A204.1 (cell line): ENCODE results near the gene CCNB1IP1.
"Not testable (repeated sequence)": the region's sequence is repeated elsewhere in the genome, so short reads cannot be mapped to it uniquely, and the experiment has no call there.

ENCODE experiments used
- FAIRE-seq: peaks from 2 replicates; lab custom pipeline; 2012; peaks lifted over from hg19 to GRCh38; lab: Jason Lieb, UNC

Gene CCNB1IP1

GRCh38 chr14:20331053-20331613, 1.9 kb downstream of the CCNB1IP1 start:
- no peak for FAIRE-seq

- FAIRE-seq = no peak
Measured at GRCh38 chr14:20329355-20329754, 3.7 kb downstream of the CCNB1IP1 start.

DNA sequence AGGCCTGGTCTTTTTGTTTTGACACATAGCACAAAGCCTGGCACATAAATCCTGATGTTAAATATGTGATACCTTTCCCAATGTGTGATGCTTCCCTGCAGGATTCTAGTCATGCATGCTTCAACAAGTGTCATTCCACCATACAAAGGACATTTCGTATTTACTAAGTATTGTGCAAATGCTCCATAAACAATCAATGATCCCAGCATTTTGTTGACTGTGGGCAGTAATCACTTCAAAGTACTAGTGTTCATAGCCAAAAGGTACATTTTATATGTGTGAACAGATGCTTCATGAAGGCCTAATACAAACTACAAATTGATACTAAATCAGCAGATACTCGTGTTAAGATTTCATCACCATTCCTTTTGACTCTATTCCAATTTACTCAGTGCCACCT, 4.4 kb downstream of the CCNB1IP1 start:
- FAIRE-seq = no peak

GRCh38 chr14:20327005-20327869, 5.8 kb downstream of the CCNB1IP1 start:
- FAIRE-seq = peak; percentile 99

DNA sequence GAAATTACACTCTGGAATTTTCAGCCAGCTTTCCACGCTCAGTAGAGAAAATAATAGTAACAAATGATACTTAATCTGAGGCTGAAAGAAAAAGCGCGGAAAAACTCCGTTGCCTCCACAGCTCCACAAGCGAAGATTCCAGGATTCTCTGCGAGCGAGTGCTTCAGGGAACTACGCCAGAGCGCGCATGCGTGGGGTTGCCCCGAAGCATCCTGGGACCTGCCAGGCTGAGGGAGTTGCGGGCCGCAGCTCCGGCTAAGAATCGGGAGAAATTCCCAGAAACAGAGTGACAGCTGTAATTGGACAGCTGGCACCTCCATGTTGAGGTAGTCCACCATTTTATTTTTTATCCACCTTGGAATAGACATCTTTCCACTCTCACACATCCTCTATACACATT, 15.4 kb downstream of the CCNB1IP1 start:
- FAIRE-seq = no peak

GRCh38 chr14:20314026-20314425, 19.1 kb downstream of the CCNB1IP1 start:
- FAIRE-seq = no peak

DNA sequence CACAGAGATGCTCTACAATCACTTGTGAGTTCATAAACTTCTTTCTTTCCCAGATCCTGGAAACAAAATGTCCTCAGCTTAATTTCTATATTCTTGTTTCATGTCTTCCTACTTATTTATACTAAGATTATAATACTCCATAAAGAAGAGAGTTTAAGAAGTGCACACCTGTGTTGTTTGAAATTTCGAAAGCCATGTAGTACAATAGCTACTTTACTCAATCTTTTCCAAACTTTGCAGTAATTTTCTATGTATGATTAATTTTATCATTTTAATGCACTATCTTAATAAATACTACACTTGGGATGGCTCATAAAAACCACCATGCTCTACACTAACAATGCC, 27.0 kb downstream of the CCNB1IP1 start:
- no peak for FAIRE-seq

DNA sequence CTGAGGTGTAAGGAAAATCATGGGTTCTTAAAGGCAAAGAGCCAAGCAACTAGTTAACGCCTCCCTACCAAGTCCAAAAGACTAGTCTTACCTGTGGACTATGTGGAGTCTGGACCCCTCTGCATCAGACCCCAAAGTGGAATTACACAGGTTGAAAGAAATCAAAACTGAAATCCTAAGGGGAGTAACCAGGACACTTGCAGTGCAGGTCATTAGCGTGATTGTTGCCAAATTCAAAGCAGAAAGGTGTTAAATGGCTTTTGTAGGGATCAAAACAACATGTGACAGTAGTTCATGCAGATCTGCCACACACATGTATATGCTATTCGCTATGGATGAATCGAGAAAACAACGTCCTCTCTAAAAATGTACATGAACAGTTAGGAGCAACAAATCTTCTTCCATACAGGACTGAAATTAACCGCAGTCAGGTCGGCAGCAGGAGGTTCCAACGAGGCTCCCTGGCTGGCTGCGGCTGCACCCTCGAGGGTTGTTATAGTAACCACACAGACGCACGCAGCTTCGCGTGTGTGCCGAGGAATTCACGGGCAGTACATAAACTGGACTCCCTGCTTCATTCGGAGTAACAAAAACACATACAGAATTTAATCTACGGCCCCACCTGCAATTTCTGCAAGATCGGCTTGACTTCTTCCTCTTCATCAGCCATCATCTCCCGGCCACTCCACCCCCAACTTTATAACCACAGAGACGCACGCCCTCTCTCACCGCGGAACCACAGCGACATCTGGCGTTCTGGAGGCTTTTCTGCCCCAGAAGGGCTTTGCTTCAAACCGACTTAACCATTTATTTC, 27.6 kb downstream of the CCNB1IP1 start, which contains the start of gene TTC5:
TSS of gene TTC5 (minus strand) at position 687 of the 814 bp plus-strand sequence. CDS start at position 673, 14 bp downstream.
- FAIRE-seq = peak; percentile 92

DNA sequence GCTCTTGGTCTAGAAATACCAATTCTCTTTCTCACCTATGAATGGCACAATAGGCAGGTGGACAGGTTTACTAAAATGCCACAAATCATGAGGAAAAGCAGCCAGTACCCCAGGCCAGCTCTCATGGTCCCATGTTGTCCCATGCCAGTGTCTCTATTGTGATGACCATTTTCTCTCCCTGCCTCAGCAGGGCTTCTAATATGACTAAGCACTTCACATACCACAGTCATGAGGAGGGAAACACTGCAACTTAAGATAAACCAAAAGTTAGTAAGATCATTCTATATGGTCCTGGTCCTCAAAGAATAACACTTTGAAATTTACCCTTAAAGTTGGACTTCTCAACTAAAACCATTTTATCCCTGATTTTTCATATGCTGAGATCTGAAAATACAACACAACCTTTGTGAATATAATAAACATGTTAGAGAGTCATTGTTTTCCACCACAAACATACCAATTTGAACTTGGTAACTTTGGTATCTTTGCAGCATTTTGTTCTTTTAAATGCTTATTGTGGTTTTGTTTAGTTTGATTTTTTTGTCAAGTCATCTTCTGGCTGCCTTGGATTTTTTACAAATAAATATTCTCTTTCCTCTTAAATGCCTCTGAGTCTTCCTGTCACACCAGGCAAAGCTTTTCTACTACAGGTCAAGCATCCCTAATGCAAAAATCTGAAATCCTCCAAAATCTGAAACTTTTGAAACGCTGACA, 30.9 kb downstream of the CCNB1IP1 start:
- no peak for FAIRE-seq

GRCh38 chr14:20295067-20295466, 38.0 kb downstream of the CCNB1IP1 start:
- FAIRE-seq = no peak

DNA sequence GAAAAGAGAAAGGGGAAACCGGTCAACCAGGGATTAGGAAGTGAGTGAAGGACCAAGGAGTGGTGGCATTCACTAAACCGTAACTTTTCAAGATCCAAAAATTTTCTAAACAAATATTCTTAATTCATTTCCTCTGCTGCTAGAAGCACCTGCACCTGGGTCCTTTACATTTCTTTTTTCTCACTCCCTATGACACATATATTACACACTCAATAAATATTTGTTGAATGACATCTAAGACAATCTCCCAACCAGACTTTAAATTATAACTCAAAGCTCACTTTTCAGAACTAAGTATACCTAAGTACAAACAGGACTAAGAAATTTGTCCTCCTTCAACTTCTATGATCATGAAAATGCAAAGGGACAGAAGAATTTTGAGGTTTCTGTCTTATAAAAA, 38.4 kb downstream of the CCNB1IP1 start:
- FAIRE-seq = no peak

- FAIRE-seq = not testable (repeated sequence)
Measured at GRCh38 chr14:20281998-20282397, 51.1 kb downstream of the CCNB1IP1 start.

DNA sequence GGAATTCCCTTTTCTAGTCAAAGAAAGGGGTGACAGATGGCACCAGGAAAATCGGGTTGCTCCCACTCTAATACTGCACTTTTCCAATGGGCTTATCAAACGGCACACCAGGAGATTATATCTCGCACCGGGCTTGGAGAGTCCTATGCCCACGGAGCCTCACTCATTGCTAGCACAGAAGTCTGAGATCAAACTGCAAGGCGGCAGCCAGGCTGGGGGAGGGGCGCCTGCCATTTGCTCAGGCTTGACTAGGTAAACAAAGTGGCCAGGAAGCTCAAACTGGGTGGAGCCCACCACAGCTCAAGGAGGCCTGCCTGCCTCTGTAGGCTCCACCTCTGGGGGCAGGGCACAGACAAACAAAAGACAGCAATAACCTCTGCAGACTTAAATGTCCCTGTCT, 52.8 kb downstream of the CCNB1IP1 start:
- FAIRE-seq = not testable (repeated sequence)

DNA sequence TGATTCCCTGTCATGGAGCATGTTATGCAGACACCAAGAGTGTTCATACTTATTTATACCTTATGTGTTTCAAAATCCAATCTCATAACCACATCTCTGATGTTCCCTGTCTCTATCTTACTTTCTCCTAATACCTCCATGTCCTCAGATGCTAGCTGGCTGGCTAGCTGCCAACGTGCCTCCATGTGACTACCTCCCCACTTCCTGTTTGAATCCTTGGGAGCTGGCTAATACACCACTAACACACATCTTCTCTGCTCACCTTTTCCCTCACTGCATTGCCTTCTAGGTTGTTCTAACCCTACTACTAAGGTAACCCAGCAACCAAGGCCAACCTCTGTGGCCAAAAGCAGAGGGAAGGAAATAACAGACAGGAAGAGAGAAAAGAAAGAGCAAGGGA, 54.7 kb downstream of the CCNB1IP1 start:
- FAIRE-seq = no peak

GRCh38 chr14:20277409-20277808, 55.7 kb downstream of the CCNB1IP1 start:
- no peak for FAIRE-seq

- no peak for FAIRE-seq
Measured at GRCh38 chr14:20274062-20274461, 59.0 kb downstream of the CCNB1IP1 start.

DNA sequence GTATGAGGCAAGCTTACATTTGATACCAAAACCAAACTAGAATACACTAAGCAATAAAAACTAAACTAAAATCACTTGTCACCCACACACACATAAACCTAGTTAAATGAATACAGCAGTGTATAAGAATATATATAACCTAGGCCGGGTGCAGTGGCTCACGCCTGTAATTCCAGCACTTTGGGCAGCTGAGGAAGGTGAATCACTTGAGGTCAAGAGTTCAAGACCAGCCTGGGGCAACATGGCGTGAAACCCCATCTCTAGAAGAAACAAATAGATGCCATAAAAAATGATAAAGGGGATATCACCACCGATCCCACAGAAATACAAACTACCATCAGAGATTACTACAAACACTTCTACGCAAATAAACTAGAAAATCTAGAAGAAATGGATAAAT, 68.7 kb downstream of the CCNB1IP1 start:
- not testable (repeated sequence) for FAIRE-seq

DNA sequence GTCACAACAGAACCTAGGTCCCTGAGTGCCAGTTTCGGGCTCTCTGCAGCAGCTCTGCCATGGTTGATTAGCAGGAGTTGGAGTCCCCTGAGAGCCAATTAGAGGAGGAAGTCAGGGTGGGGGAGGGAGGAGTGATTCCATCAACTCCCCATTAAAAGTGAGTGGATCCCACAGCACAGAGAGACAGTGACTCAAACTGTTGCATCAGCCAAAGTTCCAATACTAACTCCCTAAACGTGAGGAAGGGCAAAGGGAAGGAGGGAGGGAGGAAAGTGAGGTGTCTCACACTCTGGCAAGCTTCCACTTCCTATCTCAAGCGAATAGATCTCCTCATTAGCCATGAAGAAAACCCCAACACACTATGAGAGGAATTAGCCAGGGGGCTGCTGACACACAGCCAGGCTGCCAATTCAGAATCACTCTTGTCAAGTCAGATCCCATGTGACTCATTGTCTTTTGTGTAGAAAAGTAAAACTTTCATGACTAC, 70.4 kb downstream of the CCNB1IP1 start:
- no peak for FAIRE-seq
